ENCODE results near the gene ECM2.

The ECM2 gene

GRCh38 chr9:92496396-92497176, 39.2 kb downstream of the ECM2 start:
- DNase-seq, result no peak

GRCh38 chr9:92494856-92495255, 40.9 kb downstream of the ECM2 start:
- DNase-seq, result no peak

- no peak for DNase-seq
Measured at GRCh38 chr9:92493749-92494387, 41.9 kb downstream of the ECM2 start.

GRCh38 chr9:92492781-92493401, 42.9 kb downstream of the ECM2 start:
- no peak for DNase-seq

- no peak for DNase-seq
Measured at GRCh38 chr9:92488681-92489550, 46.9 kb downstream of the ECM2 start.

GRCh38 chr9:92486371-92486770, 49.4 kb downstream of the ECM2 start:
- no peak for DNase-seq

- no peak for DNase-seq
Measured at GRCh38 chr9:92484563-92484962, 51.2 kb downstream of the ECM2 start.

GRCh38 chr9:92483627-92484545, 51.9 kb downstream of the ECM2 start:
- DNase-seq, result no peak

GRCh38 chr9:92482805-92483204, 53.0 kb downstream of the ECM2 start:
- DNase-seq, result no peak

GRCh38 chr9:92482329-92482728, 53.5 kb downstream of the ECM2 start, which contains the start of gene ASPN:
Gene ASPN (minus strand): TSS chr9:92482506.
- no peak for DNase-seq

GRCh38 chr9:92480986-92481633, 54.7 kb downstream of the ECM2 start:
- DNase-seq, result no peak

GRCh38 chr9:92480291-92480771, 55.5 kb downstream of the ECM2 start:
- no peak for DNase-seq

- DNase-seq, result no peak
Measured at GRCh38 chr9:92479346-92479745, 56.4 kb downstream of the ECM2 start.

GRCh38 chr9:92478783-92479182, 57.0 kb downstream of the ECM2 start:
- no peak for DNase-seq

GRCh38 chr9:92476962-92477361, 58.8 kb downstream of the ECM2 start:
- DNase-seq, result no peak

GRCh38 chr9:92474587-92474986, 61.2 kb downstream of the ECM2 start:
- DNase-seq, result no peak

GRCh38 chr9:92468206-92468605, 67.6 kb downstream of the ECM2 start:
- no peak for DNase-seq

GRCh38 chr9:92467511-92467910, 68.3 kb downstream of the ECM2 start:
- DNase-seq, result no peak

GRCh38 chr9:92467041-92467440, 68.7 kb downstream of the ECM2 start:
- DNase-seq, result no peak

- DNase-seq, result no peak
Measured at GRCh38 chr9:92463984-92464383, 71.8 kb downstream of the ECM2 start.

GRCh38 chr9:92463387-92463786, 72.4 kb downstream of the ECM2 start:
- DNase-seq, result no peak

All from activated CD4-positive, alpha-beta T cell treated with anti-CD3 and anti-CD28 coated beads for 48 hours (primary cell).